ENCODE results near the gene MPHOSPH9.

The MPHOSPH9 gene

DNA sequence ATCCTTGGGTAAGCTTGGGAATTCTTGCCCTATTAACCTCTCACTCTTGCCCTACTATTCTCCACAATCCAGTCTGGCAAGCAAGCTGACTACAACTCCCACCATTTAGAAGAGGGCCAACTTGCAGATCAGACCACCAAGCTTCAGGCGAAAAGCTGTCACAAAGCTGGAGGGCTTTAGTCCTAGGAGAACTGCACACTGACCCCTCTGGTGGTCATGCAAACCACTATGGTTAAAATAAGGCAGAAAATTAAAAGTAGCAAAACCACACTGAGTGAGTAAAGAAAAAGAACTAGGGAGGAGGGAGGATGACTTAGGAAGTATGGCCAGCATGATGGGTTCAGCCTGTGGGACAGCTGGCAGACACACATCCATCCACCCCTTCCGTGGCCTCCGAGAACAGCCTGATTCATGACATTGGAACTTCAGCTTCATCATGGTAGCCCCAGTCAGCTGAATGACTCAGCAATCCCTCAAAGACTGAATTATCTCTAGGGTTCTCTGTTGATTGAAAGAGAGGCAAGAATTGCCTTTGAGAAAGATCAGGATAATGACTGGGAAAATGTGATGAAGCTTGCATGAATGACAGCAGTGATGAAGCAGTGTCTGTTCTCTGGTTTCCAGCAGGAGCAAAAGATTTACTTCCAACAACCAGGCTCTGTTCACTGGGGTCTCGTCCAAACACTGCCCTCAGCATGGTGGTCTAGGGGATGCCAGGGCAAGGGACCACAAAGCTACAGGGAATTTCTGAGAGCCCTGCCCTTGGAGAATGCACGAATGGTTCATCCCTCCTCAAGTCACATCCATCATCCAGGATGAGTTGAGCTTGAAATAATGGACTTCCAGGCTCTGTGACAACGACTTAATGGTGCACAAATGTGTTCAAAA, 106.4 kb downstream of the MPHOSPH9 start:
- H3K36me3 ChIP-seq (ENCODE audit: control insufficient read depth, insufficient read depth, low read length), result no peaks in the 10 kb centered on the region
- no peak for DNase-seq (ENCODE audit: low read depth, low spot score)
- no peaks in the 10 kb centered on the region for H3K4me1 ChIP-seq (ENCODE audit: control insufficient read depth, insufficient read depth, low read length)
- H3K9me3 ChIP-seq (ENCODE audit: control insufficient read depth, insufficient read depth, low read length), result no peaks in the 10 kb centered on the region
- H3K27me3 ChIP-seq (ENCODE audit: control insufficient read depth, insufficient read depth, low read length), result no peaks in the 10 kb centered on the region; the same call in 1 of the 2 replicates
- no peak overlapping the region for H3K27ac ChIP-seq (ENCODE audit: low read length)
- no peak overlapping the region for H3K4me3 ChIP-seq (ENCODE audit: low read length)
- WGBS (ENCODE audit: insufficient coverage, insufficient read length), result no CpG with 5 or more reads among the region's 6 CpGs

DNA sequence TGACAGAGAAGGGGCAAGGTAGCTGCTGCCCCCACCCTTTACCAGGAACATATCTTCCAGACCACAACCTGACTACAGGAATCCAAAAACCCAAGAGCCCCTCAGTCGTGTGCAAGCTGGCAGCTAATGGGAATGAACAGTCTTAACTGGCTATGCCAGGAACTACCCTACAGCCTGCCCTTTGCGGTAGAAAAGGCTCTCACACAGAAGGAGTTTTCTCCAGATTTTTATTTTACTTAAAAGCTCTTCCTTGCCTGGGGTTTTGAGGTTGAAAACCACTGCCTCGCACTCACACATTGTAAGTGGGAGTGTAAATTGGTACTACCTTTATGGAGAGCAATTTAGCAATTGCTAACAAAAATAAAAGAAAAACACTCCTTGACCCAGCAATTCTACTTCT, 110.3 kb downstream of the MPHOSPH9 start:
- Histone ChIP-seq H3K27me3 (ENCODE audit: control insufficient read depth, insufficient read depth, low read length) (no peaks in the 10 kb centered on the region; the same call in 1 of the 2 replicates), H3K36me3 (ENCODE audit: control insufficient read depth, insufficient read depth, low read length) (no peaks in the 10 kb centered on the region), H3K9me3 (ENCODE audit: control insufficient read depth, insufficient read depth, low read length) (no peaks in the 10 kb centered on the region), H3K27ac (ENCODE audit: low read length) (no peak overlapping the region), H3K4me3 (ENCODE audit: low read length) (no peak overlapping the region), H3K4me1 (ENCODE audit: control insufficient read depth, insufficient read depth, low read length) (no peaks in the 10 kb centered on the region)
- no CpG with 5 or more reads among the region's 3 CpGs for WGBS (ENCODE audit: insufficient coverage, insufficient read length)
- DNase-seq (ENCODE audit: low read depth, low spot score), result no peak

DNA sequence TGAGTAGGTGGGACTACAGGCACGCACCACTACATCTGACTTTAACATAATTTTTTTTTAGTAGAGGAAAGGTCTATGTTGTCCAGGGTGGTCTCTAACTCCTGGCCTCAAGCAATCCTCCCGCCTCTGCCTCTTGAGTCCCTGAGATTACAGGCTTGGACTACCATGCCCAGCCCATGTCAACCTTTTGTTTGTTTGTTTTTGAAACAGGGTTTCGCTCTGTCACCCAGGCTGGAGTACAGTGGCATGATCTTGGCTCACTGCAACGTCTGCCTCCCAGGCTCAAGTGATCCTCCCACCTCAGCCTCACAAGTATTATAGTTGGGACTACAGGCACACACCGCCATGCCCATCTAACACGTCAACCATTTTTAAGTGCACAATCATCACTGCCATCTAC, 111.3 kb downstream of the MPHOSPH9 start:
- Histone ChIP-seq H3K36me3 (ENCODE audit: control insufficient read depth, insufficient read depth, low read length) (no peaks in the 10 kb centered on the region), H3K27ac (ENCODE audit: low read length) (no peak overlapping the region), H3K4me3 (ENCODE audit: low read length) (no peak overlapping the region), H3K9me3 (ENCODE audit: control insufficient read depth, insufficient read depth, low read length) (no peaks in the 10 kb centered on the region), H3K27me3 (ENCODE audit: control insufficient read depth, insufficient read depth, low read length) (no peaks in the 10 kb centered on the region; the same call in 1 of the 2 replicates), H3K4me1 (ENCODE audit: control insufficient read depth, insufficient read depth, low read length) (no peaks in the 10 kb centered on the region)
- DNase-seq (ENCODE audit: low read depth, low spot score), result no peak
- no CpG with 5 or more reads among the region's 6 CpGs for WGBS (ENCODE audit: insufficient coverage, insufficient read length)

DNA sequence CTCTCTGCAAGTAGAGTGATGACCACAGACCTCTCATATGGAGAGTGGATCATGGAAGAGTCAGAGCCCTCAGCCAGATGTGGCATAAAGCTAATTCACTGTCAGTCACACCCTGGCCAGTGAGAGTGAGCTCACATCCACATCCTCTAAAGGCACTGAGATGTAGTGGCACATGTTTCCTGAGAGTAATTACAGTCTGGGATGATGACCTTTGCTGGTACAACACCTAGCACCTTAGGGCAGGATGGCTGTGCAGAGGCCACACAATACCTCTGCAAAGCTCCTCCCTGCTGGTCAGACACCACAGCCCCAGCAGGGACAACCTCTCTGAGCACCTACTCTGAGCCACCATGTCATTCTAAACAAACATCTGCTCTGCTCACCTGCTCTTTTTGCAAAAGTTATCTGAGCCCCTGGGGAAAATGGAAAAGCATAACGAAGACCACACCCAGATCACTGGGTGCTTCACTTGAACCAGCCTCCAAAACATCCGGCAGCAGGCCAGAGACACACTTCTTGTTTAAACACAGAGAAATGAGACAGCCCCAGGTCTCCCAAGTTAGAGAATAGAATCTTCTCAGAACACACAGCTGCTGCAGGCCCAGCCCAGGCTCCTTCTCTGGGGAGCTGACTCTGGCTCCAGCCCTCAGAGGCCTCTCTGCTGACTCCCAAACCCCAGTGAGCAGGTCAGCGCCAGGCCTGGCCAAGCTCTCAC, 112.3 kb downstream of the MPHOSPH9 start:
- H3K36me3 ChIP-seq (ENCODE audit: control insufficient read depth, insufficient read depth, low read length), result no peaks in the 10 kb centered on the region
- H3K27ac ChIP-seq (ENCODE audit: low read length), result no peak overlapping the region
- H3K27me3 ChIP-seq (ENCODE audit: control insufficient read depth, insufficient read depth, low read length), result no peaks in the 10 kb centered on the region
- no peaks in the 10 kb centered on the region for H3K9me3 ChIP-seq (ENCODE audit: control insufficient read depth, insufficient read depth, low read length)
- H3K4me1 ChIP-seq (ENCODE audit: control insufficient read depth, insufficient read depth, low read length), result no peaks in the 10 kb centered on the region
- no peak for DNase-seq (ENCODE audit: low read depth, low spot score)
- no CpG with 5 or more reads among the region's 3 CpGs for WGBS (ENCODE audit: insufficient coverage, insufficient read length)
- H3K4me3 ChIP-seq (ENCODE audit: low read length), result no peak overlapping the region

DNA sequence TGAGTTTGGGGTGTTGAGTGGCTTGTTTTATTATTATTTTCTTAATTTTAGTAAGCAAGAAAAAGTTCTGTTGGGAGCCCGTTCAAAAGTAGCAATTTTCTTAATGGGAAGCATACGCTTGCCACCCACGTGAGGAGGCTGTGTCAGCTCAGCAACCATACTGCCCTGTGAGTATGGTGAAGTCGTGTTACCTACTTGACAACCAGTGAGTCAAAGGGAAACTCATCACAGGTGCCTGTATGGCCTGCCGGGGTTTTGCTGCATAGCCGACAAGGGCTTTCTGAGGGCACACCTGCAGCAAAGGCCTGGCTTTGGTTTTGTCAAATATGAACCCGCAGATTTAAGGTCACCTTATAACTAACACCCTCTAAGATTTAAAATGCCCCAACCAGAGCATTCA, 113.1 kb downstream of the MPHOSPH9 start:
- no peak for DNase-seq (ENCODE audit: low read depth, low spot score)
- WGBS (ENCODE audit: insufficient coverage, insufficient read length), result no CpG with 5 or more reads among the region's 7 CpGs
- Histone ChIP-seq H3K27me3 (ENCODE audit: control insufficient read depth, insufficient read depth, low read length) (no peaks in the 10 kb centered on the region), H3K36me3 (ENCODE audit: control insufficient read depth, insufficient read depth, low read length) (no peaks in the 10 kb centered on the region), H3K27ac (ENCODE audit: low read length) (no peak overlapping the region), H3K4me3 (ENCODE audit: low read length) (no peak overlapping the region), H3K4me1 (ENCODE audit: control insufficient read depth, insufficient read depth, low read length) (no peaks in the 10 kb centered on the region), H3K9me3 (ENCODE audit: control insufficient read depth, insufficient read depth, low read length) (no peaks in the 10 kb centered on the region)

DNA sequence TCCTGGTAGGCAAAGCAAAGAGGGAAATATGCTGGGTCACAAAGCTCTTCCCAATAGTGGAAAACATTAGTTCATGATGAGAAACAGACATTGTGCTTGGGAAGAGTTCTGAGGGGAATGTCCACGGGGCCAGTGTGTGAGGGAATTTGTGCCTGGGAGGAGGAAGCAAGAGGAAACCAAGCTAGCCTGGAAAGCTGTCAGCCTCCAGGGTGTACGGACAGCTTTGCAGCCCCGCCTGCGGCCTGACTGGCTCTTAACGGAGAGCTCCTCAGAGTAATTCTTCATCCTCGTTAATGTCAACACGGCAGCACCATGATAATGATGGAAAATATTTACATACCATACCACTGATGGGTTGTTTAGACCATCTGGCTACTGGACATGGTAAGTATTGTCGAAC, 114.4 kb downstream of the MPHOSPH9 start:
- DNase-seq (ENCODE audit: low read depth, low spot score), result no peak

DNA sequence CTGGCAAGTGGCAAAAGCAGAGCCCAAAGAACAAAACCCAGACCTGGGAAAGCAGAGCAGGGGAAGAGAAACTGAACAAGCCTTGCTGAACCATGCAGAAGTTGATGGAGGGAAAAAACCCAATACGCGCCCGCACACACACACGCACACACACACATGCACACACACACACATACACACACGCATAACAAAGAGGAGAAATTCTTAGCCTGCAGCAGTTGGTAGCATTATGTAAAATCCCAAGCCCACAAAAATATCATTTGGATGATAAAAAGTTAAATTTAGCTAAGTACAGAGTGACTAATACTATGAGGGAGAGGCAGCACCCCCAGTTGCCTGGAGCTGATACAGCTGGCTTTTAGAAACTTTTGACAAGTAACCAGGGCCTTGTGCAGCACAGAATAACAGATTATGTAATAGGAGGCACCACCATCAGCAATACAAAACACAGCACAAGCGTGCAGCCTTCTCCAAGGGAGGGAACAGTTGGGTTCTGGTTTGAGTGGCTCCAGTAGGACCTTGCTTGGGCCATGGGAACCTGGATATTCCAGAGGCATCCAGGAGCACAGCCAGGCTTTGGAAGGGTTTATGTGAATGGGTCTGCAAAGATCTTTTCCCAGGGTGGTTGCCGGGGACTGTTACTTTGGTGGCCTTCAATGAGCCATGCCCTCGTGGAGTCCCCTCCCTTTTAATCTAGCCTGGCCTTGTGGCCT, 117.4 kb downstream of the MPHOSPH9 start:
- DNase-seq (ENCODE audit: low read depth, low spot score), result no peak
- Histone ChIP-seq H3K4me3 (ENCODE audit: low read length) (no peak overlapping the region), H3K27me3 (ENCODE audit: control insufficient read depth, insufficient read depth, low read length) (no peaks in the 10 kb centered on the region)

More for the DNA sequence above, 114.4 kb downstream of the MPHOSPH9 start:
- Histone ChIP-seq H3K9me3 (ENCODE audit: control insufficient read depth, insufficient read depth, low read length) (no peaks in the 10 kb centered on the region), H3K4me1 (ENCODE audit: control insufficient read depth, insufficient read depth, low read length) (no peaks in the 10 kb centered on the region), H3K36me3 (ENCODE audit: control insufficient read depth, insufficient read depth, low read length) (no peaks in the 10 kb centered on the region), H3K27me3 (ENCODE audit: control insufficient read depth, insufficient read depth, low read length) (no peaks in the 10 kb centered on the region), H3K27ac (ENCODE audit: low read length) (no peak overlapping the region), H3K4me3 (ENCODE audit: low read length) (no peak overlapping the region)
- WGBS (ENCODE audit: insufficient coverage, insufficient read length), result no CpG with 5 or more reads among the region's 8 CpGs

DNA sequence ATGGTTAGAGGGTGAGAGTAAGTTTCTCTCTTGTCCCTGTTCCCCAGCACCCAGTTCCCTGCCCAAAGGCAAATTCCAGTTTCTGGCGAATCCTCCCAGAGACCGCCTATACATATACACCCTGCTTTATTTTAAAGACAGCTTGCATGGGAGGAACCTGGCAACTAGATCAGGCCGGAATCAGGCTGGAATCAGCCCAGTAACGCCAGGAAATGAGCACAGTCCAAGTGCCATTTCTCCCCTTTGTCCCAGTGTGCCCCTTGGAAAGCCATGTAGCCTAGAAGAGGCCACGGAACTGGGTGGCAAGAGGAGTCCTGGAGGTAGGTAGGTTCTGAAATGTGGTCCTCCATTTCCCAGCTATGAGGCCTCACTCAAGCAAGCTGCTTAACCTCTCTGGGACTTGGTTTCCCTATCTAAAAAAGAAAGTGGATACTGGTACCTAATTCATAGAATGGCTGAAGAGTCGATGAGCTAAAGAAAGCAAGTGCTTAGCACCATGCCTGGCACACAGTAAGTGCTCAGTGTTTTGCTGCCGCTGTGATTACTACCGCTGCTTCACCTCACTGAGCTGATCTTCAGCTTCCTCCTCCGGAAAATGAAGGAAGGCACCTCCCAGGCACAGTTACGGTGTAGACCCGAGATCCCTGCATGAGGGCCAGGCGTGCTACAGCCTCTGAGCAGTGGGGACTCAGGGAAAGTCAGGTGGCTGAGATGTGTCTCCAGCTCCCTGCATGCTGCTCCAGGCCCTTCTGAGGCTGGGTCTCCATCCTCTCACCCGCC, 118.4 kb downstream of the MPHOSPH9 start:
- no peaks in the 10 kb centered on the region for H3K4me1 ChIP-seq (ENCODE audit: control insufficient read depth, insufficient read depth, low read length)
- H3K27ac ChIP-seq (ENCODE audit: low read length), result no peak overlapping the region
- H3K9me3 ChIP-seq (ENCODE audit: control insufficient read depth, insufficient read depth, low read length), result no peaks in the 10 kb centered on the region
- no CpG with 5 or more reads among the region's 13 CpGs for WGBS (ENCODE audit: insufficient coverage, insufficient read length)
- no peak overlapping the region for H3K4me3 ChIP-seq (ENCODE audit: low read length)
- DNase-seq (ENCODE audit: low read depth, low spot score), result no peak
- H3K36me3 ChIP-seq (ENCODE audit: control insufficient read depth, insufficient read depth, low read length), result no peaks in the 10 kb centered on the region
- no peaks in the 10 kb centered on the region for H3K27me3 ChIP-seq (ENCODE audit: control insufficient read depth, insufficient read depth, low read length)

More for the DNA sequence above, 117.4 kb downstream of the MPHOSPH9 start:
- H3K36me3 ChIP-seq (ENCODE audit: control insufficient read depth, insufficient read depth, low read length), result no peaks in the 10 kb centered on the region
- H3K4me1 ChIP-seq (ENCODE audit: control insufficient read depth, insufficient read depth, low read length), result no peaks in the 10 kb centered on the region
- H3K27ac ChIP-seq (ENCODE audit: low read length), result no peak overlapping the region
- H3K9me3 ChIP-seq (ENCODE audit: control insufficient read depth, insufficient read depth, low read length), result no peaks in the 10 kb centered on the region
- no CpG with 5 or more reads among the region's 8 CpGs for WGBS (ENCODE audit: insufficient coverage, insufficient read length)

DNA sequence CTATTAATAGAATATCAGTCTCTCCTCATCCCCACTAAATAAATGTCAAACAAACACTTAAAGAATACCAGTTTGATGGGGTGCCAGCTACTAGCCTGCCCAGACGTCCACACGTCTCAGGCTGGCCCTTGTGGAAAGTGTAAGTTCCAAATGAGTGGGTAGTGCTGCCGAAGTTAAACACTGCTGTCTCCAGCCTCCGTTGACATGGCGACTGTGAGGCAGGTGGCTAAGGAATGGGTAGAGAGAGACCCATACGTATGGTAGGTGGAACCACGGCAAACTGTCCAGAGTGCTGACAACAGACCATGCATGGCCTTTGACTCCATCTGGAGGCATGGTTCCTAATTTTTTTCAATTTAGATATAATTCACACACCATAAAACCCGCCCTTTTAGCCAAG, 119.9 kb downstream of the MPHOSPH9 start:
- no peak overlapping the region for H3K27ac ChIP-seq (ENCODE audit: low read length)
- no peaks in the 10 kb centered on the region for H3K36me3 ChIP-seq (ENCODE audit: control insufficient read depth, insufficient read depth, low read length)
- H3K27me3 ChIP-seq (ENCODE audit: control insufficient read depth, insufficient read depth, low read length), result no peaks in the 10 kb centered on the region
- H3K9me3 ChIP-seq (ENCODE audit: control insufficient read depth, insufficient read depth, low read length), result no peaks in the 10 kb centered on the region
- no peak for DNase-seq (ENCODE audit: low read depth, low spot score)
- H3K4me3 ChIP-seq (ENCODE audit: low read length), result no peak overlapping the region
- no peaks in the 10 kb centered on the region for H3K4me1 ChIP-seq (ENCODE audit: control insufficient read depth, insufficient read depth, low read length)
- WGBS (ENCODE audit: insufficient coverage, insufficient read length), result no CpG with 5 or more reads among the region's 8 CpGs

Data from iPS DF 6.9 (cell line).